CD8-positive, alpha-beta memory T cell (primary cell): ENCODE measurements around the gene SERPINH1. TPM values are rescaled to one million over a fixed set of nuclear protein-coding genes. Genes with fewer than 3 reads are reported as not detected.
A peak's percentile ranks its signal among the peaks of the same experiment; 100 is the strongest.

Experiments used
- CTCF ChIA-PET: fragments of 350-600 bp; sonication (Branson Sonifier 250); formaldehyde crosslinking; loops from one replicate; lab custom pipeline; 2021; ENCODE audit warnings: antibody characterized with exemption; lab: Charles Lee
- POLR2A ChIA-PET: fragments of 350-600 bp; sonication (Branson Sonifier 250); formaldehyde crosslinking; loops from one replicate; lab custom pipeline; 2021; ENCODE audit warnings: antibody characterized with exemption; lab: Charles Lee
- DNase-seq, 5 donors: peaks; one replicate each; pipeline versions ENCODE4 v3.0.0 to v3.0.0-alpha.2; 2020 to 2022; ENCODE audit warnings: mixed read lengths in 1 of 5
- H3K27ac ChIP-seq: one replicate; pipeline ENCODE4 v1.7.0; 2013; ENCODE audit warnings: low read depth, mild to moderate bottlenecking, low read length, moderate library complexity
- H3K27me3 ChIP-seq: 2 replicates; pipeline ENCODE4 v1.7.0; 2013; ENCODE audit warnings: low read length, mild to moderate bottlenecking; ENCODE audit not compliant: insufficient read depth, poor library complexity, severe bottlenecking
- H3K36me3 ChIP-seq: 2 replicates; pipeline ENCODE4 v1.7.0; 2013; ENCODE audit warnings: mild to moderate bottlenecking, low read length, moderate library complexity; ENCODE audit not compliant: insufficient read depth
- H3K4me1 ChIP-seq: 2 replicates; pipeline ENCODE4 v1.7.0; 2013; ENCODE audit warnings: mild to moderate bottlenecking, low read length, moderate library complexity; ENCODE audit not compliant: insufficient read depth
- H3K4me3 ChIP-seq: 2 replicates; pipeline ENCODE4 v1.7.0; 2013; ENCODE audit warnings: mild to moderate bottlenecking, low read length
- H3K9me3 ChIP-seq: 2 replicates; pipeline ENCODE4 v1.7.0; 2013; ENCODE audit warnings: mild to moderate bottlenecking, low read length
- H3K27ac Mint-ChIP-seq, 8 donors: one replicate each; pipeline ENCODE4 v1.8.0; 2020 to 2021; ENCODE audit warnings: mixed read lengths in 8 of 8, mild to moderate bottlenecking in 6 of 8, inconsistent platforms in 3 of 8, moderate library complexity in 3 of 8
- H3K27me3 Mint-ChIP-seq, 2 donors: one replicate each; pipeline ENCODE4 v1.8.0; 2020 to 2021; ENCODE audit warnings: mixed read lengths in 2 of 2, mild to moderate bottlenecking in 1 of 2, moderate library complexity in 1 of 2
- H3K36me3 Mint-ChIP-seq, 3 donors: one replicate each; pipeline ENCODE4 v1.8.0; 2020 to 2021; ENCODE audit warnings: mixed read lengths in 3 of 3, inconsistent platforms in 1 of 3, mild to moderate bottlenecking in 1 of 3
- H3K4me1 Mint-ChIP-seq, 3 donors: one replicate each; pipeline ENCODE4 v1.8.0; 2020 to 2021; ENCODE audit warnings: mixed read lengths in 3 of 3, inconsistent platforms in 1 of 3, mild to moderate bottlenecking in 1 of 3
- H3K4me3 Mint-ChIP-seq, 7 donors: one replicate each; pipeline ENCODE4 v1.8.0; 2020 to 2021; ENCODE audit warnings: mixed read lengths in 7 of 7, mild to moderate bottlenecking in 6 of 7, moderate library complexity in 4 of 7, inconsistent platforms in 2 of 7
- H3K9me3 Mint-ChIP-seq, 5 donors: one replicate each; pipeline ENCODE4 v1.8.0; 2020 to 2022; ENCODE audit warnings: mixed read lengths in 5 of 5, mild to moderate bottlenecking in 3 of 5, moderate library complexity in 2 of 5, inconsistent platforms in 1 of 5
- polyA plus RNA-seq: library from polyadenylated mRNA; unstranded; fragments of 300-500 nt; fragmentation: Illumina TruSeq; gene quantifications from one replicate; pipeline ENCODE4 v1.2.3, GENCODE V29; 2021
- total RNA-seq, 2 experiments: library from RNA; stranded (reverse); gene quantifications; one replicate each; pipeline ENCODE4 v1.2.3, GENCODE V29; 2021

Gene SERPINH1
- total and polyA plus RNA-seq, 3 experiments from 2014 or later = 8.4 to 21.1 (median 20.7) TPM

- no peaks in the 10 kb centered on the region for H3K36me3 ChIP-seq
- H3K27me3 ChIP-seq = no peaks in the 10 kb centered on the region
- peaks cover 0 to 4% of the 10 kb centered on the region in 2 donors for H3K27me3 Mint-ChIP-seq
- peaks cover 33 to 75% (median 58%) of the 10 kb centered on the region in 3 donors for H3K4me1 Mint-ChIP-seq
- DNase-seq = no peak
- H3K36me3 Mint-ChIP-seq = peaks cover 0 to 2% (median 1%) of the 10 kb centered on the region in 3 donors
- H3K4me3 Mint-ChIP-seq = no peak overlapping the region
- H3K27ac Mint-ChIP-seq = peak overlapping the region in 2 of 8 donors; percentile 60 to 74
- CTCF ChIA-PET = interaction anchor here (2.2 to 17.2 kb wide), 2 partner anchors 11 to 77 kb away, joined by 9 to 212 read pairs; no protein-coding TSS in a partner anchor
- peaks cover 26% of the 10 kb centered on the region for H3K4me1 ChIP-seq
- POLR2A ChIA-PET = no interaction called here
- H3K9me3 Mint-ChIP-seq = no peaks in the 10 kb centered on the region
- H3K4me3 ChIP-seq = no peak overlapping the region
- H3K27ac ChIP-seq = no peak overlapping the region
- no peaks in the 10 kb centered on the region for H3K9me3 ChIP-seq
These were observed 41.4 kb upstream of the SERPINH1 start for GRCh38 chr11:75520688-75521087.

DNA sequence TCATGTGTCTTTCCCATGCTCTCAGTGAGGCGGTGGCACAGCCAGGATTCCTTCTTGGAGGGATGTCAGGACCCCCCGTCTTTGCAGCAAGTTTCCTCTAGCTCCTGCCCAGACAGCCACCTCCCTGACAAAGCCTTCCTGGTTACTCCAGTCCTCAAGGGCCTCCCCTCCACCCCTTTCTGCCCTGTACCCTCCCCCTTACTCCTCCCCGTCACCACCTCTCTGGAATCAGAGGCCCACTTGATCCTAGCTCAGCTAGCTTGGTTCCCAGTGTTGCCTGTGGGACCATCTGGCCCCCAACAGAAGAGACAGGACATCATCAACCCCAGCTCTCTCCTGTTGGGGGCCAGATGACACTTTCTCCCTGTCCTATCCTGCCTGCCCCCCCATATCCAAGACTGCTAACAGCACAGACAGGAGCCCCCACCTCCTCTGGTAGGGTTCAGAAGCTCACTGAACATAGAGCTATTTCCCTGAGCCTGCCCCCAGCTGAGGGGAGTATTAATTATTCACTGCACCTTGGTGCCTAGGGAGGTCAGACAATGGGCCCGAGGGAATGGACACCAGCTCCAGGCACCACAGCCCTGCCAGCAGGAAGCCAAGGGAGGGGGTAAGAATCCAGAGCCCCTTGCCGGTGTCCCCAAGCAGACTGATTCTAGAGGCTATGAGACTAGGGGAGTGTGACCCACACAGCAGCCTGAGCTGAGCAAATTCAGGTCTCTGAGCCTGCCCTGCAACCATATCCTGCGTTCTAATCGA lies 39.6 kb upstream of the SERPINH1 start:
- peaks cover 30% of the 10 kb centered on the region for H3K4me1 ChIP-seq
- POLR2A ChIA-PET = interaction anchor here (0.6 kb wide), 1 partner anchor 33 kb away, joined by 3 read pairs; no protein-coding TSS in a partner anchor
- H3K4me1 Mint-ChIP-seq = peaks cover 30 to 68% (median 53%) of the 10 kb centered on the region in 3 donors

DNA sequence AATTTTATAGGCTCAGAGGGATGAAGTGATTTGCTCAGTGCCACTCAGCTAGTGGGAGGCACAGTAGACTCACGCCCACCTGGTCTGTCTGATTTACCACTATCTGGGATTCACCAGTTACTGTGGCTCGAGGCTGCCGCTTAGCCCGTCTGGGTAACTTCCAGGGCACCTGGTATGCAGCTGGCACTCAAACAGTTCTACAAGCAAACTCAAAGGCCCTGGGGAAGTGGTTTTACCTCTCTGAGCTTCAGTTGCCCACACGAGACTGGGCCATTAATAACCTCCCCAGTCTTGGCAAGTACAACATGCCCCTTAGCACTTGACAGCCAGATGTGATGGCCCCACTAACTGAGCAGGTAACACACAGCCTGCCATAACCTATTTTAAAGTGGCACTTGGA lies 38.9 kb upstream of the SERPINH1 start:
- no peaks in the 10 kb centered on the region for H3K36me3 ChIP-seq
- H3K9me3 Mint-ChIP-seq = no peaks in the 10 kb centered on the region
- H3K36me3 Mint-ChIP-seq = peaks cover 0 to 1% (median 0%) of the 10 kb centered on the region in 3 donors
- H3K27me3 ChIP-seq = no peaks in the 10 kb centered on the region
- peak overlapping the region; percentile 8 to 95 (median 91) for H3K4me3 Mint-ChIP-seq
- ChIA-PET CTCF (interaction anchor here (1.1 to 17.2 kb wide), 6 partner anchors 9 to 80 kb away, joined by 3 to 212 read pairs (median 6); no protein-coding TSS in a partner anchor), POLR2A (interaction anchor here (1.1 kb wide), 1 partner anchor 21 kb away, joined by 3 read pairs; no protein-coding TSS in a partner anchor)
- no peak overlapping the region for H3K4me3 ChIP-seq
- no peaks in the 10 kb centered on the region for H3K9me3 ChIP-seq
- H3K27me3 Mint-ChIP-seq = peaks cover 0 to 2% of the 10 kb centered on the region in 2 donors
- H3K4me1 ChIP-seq = peaks cover 25% of the 10 kb centered on the region
- H3K27ac Mint-ChIP-seq = peak overlapping the region in 6 of 8 donors; percentile 61 to 91 (median 70)
- H3K4me1 Mint-ChIP-seq = peaks cover 29 to 63% (median 52%) of the 10 kb centered on the region in 3 donors
- DNase-seq = no peak
- no peak overlapping the region for H3K27ac ChIP-seq

More for the DNA sequence above, 39.6 kb upstream of the SERPINH1 start:
- Histone ChIP-seq H3K27me3 (no peaks in the 10 kb centered on the region), H3K36me3 (no peaks in the 10 kb centered on the region), H3K27ac (no peak overlapping the region), H3K9me3 (no peaks in the 10 kb centered on the region), H3K4me3 (no peak overlapping the region)
- no peak for DNase-seq
- H3K27ac Mint-ChIP-seq = peak overlapping the region in 2 of 8 donors; percentile 79 to 86
- CTCF ChIA-PET = interaction anchor here (1.1 to 17.2 kb wide), 6 partner anchors 10 to 79 kb away, joined by 3 to 212 read pairs (median 8); no protein-coding TSS in a partner anchor
- H3K9me3 Mint-ChIP-seq = no peaks in the 10 kb centered on the region
- peaks cover 0 to 2% (median 1%) of the 10 kb centered on the region in 3 donors for H3K36me3 Mint-ChIP-seq
- peaks cover 0 to 2% of the 10 kb centered on the region in 2 donors for H3K27me3 Mint-ChIP-seq
- H3K4me3 Mint-ChIP-seq = peak overlapping the region in 2 of 7 donors; percentile 26 to 60

DNA sequence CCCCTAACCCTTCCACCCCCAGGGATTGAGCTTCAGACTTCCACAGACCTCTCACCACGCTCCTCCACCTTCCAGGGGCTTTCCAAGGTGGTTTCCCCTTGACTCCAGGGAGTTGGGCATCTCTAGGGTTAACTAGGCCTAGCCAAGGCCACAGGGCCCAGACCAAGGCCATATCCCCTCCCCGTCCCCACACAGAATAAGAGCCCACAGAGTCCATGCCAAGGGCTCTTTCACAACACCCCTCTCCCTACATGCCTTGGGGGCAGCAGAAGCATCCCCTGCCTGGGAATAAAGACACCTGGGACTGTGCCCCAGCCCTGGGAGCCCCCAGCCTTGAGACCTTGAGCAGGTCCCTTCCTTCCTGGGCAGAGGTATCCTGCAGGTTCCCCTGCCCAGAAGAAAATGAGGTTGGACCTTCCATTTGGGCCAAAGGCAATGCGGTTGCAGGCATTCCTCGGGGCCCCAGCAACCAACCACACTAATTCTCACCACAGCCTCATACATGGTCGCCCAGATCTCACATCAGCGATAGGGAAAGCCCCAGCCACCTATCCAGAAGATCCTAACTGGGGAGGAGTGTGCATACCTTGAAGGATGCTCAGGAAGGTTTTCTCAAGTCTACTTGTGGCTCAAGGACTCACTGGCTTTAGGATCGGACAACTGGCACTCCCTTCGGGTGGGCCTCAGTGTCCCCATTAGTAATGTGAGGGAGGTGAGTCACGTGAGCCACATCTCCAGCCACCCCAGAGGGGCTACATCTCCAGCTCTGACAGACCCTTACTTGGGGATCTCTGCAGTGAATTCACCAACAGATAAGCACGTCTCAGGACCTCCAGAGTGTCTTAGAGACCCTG lies 38.0 kb upstream of the SERPINH1 start:
- Mint-ChIP-seq H3K36me3 (peaks cover 0 to 1% (median 0%) of the 10 kb centered on the region in 3 donors), H3K4me1 (peaks cover 29 to 56% (median 45%) of the 10 kb centered on the region in 3 donors), H3K4me3 (peak overlapping the region; percentile 87 to 97 (median 91)), H3K9me3 (no peaks in the 10 kb centered on the region), H3K27me3 (peaks cover 0 to 2% of the 10 kb centered on the region in 2 donors), H3K27ac (peak overlapping the region in 6 of 8 donors; percentile 47 to 92 (median 80))
- H3K4me1 ChIP-seq = peaks cover 25% of the 10 kb centered on the region
- no peak for DNase-seq
- no peaks in the 10 kb centered on the region for H3K9me3 ChIP-seq
- ChIA-PET CTCF (interaction anchor here (0.7 to 17.2 kb wide), 7 partner anchors 8 to 94 kb away, joined by 3 to 212 read pairs (median 6); no protein-coding TSS in a partner anchor), POLR2A (interaction anchor here (0.6 to 1.1 kb wide), 2 partner anchors 22 to 48 kb away, joined by 3 read pairs; no protein-coding TSS in a partner anchor)
- no peaks in the 10 kb centered on the region for H3K36me3 ChIP-seq
- peak overlapping the region; percentile 31 for H3K27ac ChIP-seq
- H3K4me3 ChIP-seq = peak overlapping the region; percentile 63
- no peaks in the 10 kb centered on the region for H3K27me3 ChIP-seq

- H3K27ac ChIP-seq = peak overlapping the region; percentile 31
These were observed 37.2 kb upstream of the SERPINH1 start for GRCh38 chr11:75524665-75525432.

DNA sequence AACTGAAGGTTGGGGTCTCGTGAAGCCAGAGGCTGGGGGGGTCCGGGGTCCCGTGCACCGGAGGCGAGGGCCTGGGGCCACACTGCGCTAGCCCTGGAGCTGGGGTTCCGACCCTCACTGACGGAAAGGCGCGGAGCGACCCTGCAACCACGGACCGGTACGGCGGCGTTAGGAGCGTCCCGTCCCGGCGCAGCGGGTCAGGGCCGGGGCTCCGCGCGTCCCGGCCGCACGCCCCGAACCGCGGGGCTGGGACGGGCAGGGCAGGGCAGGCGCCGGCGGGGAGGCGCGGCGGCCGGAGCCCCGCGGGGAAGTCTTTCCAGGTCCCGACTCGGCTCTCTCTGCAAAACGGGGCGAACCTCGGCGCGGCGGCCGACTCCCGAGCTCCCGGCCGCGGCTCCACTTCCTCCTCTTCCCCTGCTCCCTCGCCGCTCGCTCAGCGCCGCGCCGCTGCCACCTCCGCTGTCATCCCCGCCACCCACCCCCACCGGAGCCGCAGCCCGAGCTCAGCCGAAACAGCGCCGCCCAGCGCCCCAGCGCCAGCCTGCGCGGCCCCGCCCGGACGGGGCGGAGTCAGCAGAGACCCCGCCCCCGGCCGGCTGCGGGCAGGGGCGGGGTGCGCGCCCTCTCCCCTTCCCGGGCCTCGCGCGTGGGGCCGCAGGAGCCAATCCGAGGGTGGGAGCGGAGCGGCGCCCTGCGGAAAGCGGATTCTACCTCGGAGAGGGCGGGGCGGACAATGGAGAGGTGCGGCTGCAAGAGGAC lies 36.4 kb upstream of the SERPINH1 start, which contains the start of gene GDPD5:
TSS of gene GDPD5 (minus strand) at position 509 of the 759 bp plus-strand sequence. CDS start 48,206 bp downstream, outside the sequence.
- no peaks in the 10 kb centered on the region for H3K9me3 ChIP-seq

More at GRCh38 chr11:75524665-75525432, 37.2 kb upstream of the SERPINH1 start:
- Mint-ChIP-seq H3K36me3 (peaks cover 0 to 1% (median 0%) of the 10 kb centered on the region in 3 donors), H3K9me3 (no peaks in the 10 kb centered on the region), H3K4me1 (peaks cover 29 to 49% (median 39%) of the 10 kb centered on the region in 3 donors), H3K27me3 (peaks cover 0 to 2% of the 10 kb centered on the region in 2 donors), H3K27ac (peak overlapping the region in 6 of 8 donors; percentile 47 to 92 (median 80)), H3K4me3 (peak overlapping the region; percentile 87 to 97 (median 91))
- Histone ChIP-seq H3K36me3 (no peaks in the 10 kb centered on the region), H3K4me3 (peak overlapping the region; percentile 63), H3K27me3 (no peaks in the 10 kb centered on the region), H3K4me1 (peaks cover 25% of the 10 kb centered on the region), H3K9me3 (no peaks in the 10 kb centered on the region)
- peak; percentile 19 to 67 (median 29) for DNase-seq
- ChIA-PET CTCF (interaction anchor here (0.7 to 17.2 kb wide), 8 partner anchors 8 to 249 kb away, joined by 3 to 212 read pairs (median 4); no protein-coding TSS in a partner anchor), POLR2A (interaction anchor here (0.6 to 1.4 kb wide), 3 partner anchors 49 to 124 kb away, joined by 3 to 8 read pairs (median 3); no protein-coding TSS in a partner anchor)

More for the DNA sequence above, 36.4 kb upstream of the SERPINH1 start, which contains the start of gene GDPD5:
- DNase-seq = peak; percentile 77 to 89 (median 86)
- H3K27ac Mint-ChIP-seq = peak within 1 kb of the TSS in 7 of 8 donors; percentile 34 to 95 (median 79)
- H3K4me1 Mint-ChIP-seq = peaks cover 29 to 49% (median 39%) of the 10 kb centered on the region in 3 donors
- H3K27me3 ChIP-seq = no peaks in the 10 kb centered on the region
- peak within 1 kb of the TSS; percentile 87 to 97 (median 91) for H3K4me3 Mint-ChIP-seq
- H3K36me3 ChIP-seq = no peaks in the 10 kb centered on the region
- peak within 1 kb of the TSS; percentile 63 for H3K4me3 ChIP-seq
- CTCF ChIA-PET = interaction anchor here (0.7 to 17.2 kb wide), 9 partner anchors 9 to 250 kb away, joined by 3 to 212 read pairs (median 4); no protein-coding TSS in a partner anchor
- peak within 1 kb of the TSS; percentile 31 for H3K27ac ChIP-seq
- no peaks in the 10 kb centered on the region for H3K9me3 Mint-ChIP-seq
- H3K36me3 Mint-ChIP-seq = peaks cover 0 to 1% (median 0%) of the 10 kb centered on the region in 3 donors
- H3K4me1 ChIP-seq = peaks cover 25% of the 10 kb centered on the region
- POLR2A ChIA-PET = interaction anchor here (0.6 to 1.4 kb wide), 2 partner anchors 50 to 125 kb away, joined by 3 to 8 read pairs; no protein-coding TSS in a partner anchor
- H3K27me3 Mint-ChIP-seq = peaks cover 0 to 3% of the 10 kb centered on the region in 2 donors
